MM.1S (cell line): ENCODE results near the gene AFAP1.

Source experiments
- EZH2 ChIP-seq: fragments of 300-600 bp; sonication (generic); optimal IDR thresholded peaks from 2 replicates; pipeline ENCODE3; 2017; ENCODE audit warnings: low read depth, mild to moderate bottlenecking, antibody characterized with exemption, low read length, mixed read lengths
- TF ChIP-seq, protein P1 (sequence below): fragments of 300-600 bp; sonication (generic); IDR thresholded peaks from 2 replicates; pipeline ENCODE4 v1.5.1; 2016; ENCODE audit warnings: antibody characterized with exemption, low read length, mixed read lengths

DNA sequence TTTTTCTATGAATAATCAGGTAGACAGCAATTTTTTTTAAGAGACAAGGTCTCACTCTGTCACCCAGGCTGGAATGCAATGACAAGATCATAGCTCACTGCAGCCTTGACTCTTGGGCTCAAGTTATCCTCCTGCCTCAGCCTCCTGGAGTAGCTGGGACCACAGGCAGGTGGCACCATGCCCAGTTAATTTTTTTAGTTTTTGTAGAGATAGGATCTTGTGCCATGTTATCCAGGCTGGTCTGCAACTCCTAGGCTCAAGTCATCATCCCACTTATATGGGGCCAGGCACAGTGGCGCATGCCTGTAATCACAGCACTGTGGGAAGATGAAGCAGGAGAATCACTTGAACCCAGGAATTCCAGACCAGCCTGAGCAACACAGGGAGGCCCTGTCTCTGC lies 26.8 kb downstream of the AFAP1 start:
- TF ChIP-seq, protein P1, sequence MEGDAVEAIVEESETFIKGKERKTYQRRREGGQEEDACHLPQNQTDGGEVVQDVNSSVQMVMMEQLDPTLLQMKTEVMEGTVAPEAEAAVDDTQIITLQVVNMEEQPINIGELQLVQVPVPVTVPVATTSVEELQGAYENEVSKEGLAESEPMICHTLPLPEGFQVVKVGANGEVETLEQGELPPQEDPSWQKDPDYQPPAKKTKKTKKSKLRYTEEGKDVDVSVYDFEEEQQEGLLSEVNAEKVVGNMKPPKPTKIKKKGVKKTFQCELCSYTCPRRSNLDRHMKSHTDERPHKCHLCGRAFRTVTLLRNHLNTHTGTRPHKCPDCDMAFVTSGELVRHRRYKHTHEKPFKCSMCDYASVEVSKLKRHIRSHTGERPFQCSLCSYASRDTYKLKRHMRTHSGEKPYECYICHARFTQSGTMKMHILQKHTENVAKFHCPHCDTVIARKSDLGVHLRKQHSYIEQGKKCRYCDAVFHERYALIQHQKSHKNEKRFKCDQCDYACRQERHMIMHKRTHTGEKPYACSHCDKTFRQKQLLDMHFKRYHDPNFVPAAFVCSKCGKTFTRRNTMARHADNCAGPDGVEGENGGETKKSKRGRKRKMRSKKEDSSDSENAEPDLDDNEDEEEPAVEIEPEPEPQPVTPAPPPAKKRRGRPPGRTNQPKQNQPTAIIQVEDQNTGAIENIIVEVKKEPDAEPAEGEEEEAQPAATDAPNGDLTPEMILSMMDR = no peak
- TF ChIP-seq EZH2 = no peak
